ENCODE data around the gene C1QC.

The C1QC gene

GRCh38 chr1:22618056-22618455 is 25.4 kb upstream of the C1QC start:
- in situ Hi-C loops (cut with HindIII; ENCODE audit: low sequenced_read_pairs), result no loop called here

DNA sequence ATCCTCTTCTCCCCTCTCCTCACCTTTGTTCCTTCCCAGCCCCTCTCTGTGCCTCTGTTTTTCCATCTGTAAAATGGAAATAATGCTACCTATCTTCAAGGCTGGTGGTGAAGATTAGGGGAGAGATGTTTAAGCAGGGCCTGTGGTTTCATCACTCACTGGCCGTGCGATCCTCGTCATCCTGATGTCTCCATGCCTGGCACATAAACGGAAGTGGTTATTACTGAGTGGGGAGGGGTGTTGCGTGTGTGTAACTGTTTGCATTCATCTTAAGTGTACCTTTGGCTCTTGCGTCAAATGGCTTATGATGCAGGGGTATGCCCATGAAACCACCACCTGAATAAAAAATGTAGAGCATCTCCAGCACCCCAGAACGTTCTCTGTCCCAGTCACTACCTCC is 24.2 kb upstream of the C1QC start:
- in situ Hi-C loops (cut with HindIII; ENCODE audit: low sequenced_read_pairs), result no loop called here

GRCh38 chr1:22619798-22620197 is 23.6 kb upstream of the C1QC start:
- in situ Hi-C loops (cut with HindIII; ENCODE audit: low sequenced_read_pairs), result no loop called here

GRCh38 chr1:22621761-22622160 is 21.7 kb upstream of the C1QC start:
- in situ Hi-C loops (cut with HindIII; ENCODE audit: low sequenced_read_pairs), result no loop called here

DNA sequence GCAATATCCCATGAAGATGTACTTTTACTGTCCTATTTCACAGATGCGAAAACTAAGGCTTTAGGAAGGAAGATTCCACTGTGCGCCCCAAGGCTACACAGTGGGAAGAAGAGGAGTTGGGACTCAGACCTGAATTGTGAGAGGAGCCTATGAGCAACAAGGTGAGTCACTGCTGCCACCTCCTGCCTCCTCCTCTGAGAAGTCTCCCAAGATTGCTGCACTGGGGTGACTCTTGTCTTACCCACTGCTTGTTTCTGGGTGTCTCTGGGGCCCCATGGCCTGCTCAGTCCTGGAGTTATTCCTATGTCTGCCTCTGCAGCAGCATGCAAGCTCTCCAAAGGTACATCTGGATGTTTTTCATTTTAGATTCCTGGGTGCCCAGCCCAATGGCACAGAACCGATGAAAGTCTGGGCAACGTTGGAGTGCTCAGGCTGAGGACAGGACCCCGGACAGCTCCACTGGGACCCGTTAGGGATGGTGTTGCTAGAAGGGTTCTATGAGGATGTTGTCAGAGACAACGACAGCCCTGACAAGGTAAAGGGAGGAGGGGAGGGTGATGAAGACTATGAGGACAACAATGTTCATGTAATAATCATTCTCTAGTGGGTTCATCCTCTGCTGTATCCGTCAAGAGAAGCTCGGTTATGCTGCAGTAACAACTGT is 18.0 kb upstream of the C1QC start:
- in situ Hi-C loops (cut with HindIII; ENCODE audit: low sequenced_read_pairs), result no loop called here

DNA sequence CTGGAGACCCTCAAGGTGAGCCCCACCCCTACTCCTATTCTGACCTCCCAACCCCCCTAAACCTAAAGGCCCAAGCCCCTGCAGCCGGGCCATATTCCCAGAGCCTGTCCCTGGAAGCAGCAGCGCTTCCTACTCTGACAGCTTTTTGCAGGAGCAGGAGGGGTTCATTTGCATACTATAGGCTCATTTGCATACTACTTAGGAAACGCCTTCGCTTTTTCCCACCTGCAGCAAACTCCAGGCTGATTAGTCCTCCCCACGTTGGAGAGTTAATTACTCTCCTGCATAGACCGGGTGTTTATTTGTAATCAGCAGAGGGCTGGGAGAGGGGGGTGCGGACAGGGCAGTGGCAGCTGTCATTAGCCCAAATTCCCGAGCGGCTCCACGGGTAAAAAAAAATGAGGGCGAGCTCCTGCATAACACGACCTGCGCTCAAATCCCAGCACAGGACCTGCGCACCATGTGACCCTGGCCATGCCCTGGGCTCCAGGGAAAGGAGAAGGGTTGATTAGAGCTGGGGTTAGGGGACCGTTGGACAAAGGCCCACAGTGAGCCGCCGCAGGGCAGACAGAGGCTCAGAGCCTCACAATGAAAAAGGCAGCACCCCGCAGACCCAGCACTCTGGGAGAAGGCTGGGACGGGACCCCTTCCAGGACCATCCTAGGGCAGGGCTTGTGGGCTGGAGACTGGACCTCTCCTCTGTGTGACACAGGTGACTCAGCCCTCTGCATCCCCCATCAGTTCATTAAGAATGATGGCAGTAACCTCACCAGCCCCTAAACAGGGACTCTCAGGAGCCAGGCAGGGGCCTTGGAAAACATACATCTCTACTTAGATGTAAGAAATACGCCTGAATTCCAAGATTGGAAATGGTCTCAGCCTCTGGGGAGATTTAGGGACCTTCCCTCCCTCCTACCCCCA is 16.9 kb upstream of the C1QC start:
- in situ Hi-C loops (cut with HindIII; ENCODE audit: low sequenced_read_pairs), result no loop called here

- in situ Hi-C loops (cut with HindIII; ENCODE audit: low sequenced_read_pairs), result no loop called here
Measured at GRCh38 chr1:22627331-22627730, 16.1 kb upstream of the C1QC start.

DNA sequence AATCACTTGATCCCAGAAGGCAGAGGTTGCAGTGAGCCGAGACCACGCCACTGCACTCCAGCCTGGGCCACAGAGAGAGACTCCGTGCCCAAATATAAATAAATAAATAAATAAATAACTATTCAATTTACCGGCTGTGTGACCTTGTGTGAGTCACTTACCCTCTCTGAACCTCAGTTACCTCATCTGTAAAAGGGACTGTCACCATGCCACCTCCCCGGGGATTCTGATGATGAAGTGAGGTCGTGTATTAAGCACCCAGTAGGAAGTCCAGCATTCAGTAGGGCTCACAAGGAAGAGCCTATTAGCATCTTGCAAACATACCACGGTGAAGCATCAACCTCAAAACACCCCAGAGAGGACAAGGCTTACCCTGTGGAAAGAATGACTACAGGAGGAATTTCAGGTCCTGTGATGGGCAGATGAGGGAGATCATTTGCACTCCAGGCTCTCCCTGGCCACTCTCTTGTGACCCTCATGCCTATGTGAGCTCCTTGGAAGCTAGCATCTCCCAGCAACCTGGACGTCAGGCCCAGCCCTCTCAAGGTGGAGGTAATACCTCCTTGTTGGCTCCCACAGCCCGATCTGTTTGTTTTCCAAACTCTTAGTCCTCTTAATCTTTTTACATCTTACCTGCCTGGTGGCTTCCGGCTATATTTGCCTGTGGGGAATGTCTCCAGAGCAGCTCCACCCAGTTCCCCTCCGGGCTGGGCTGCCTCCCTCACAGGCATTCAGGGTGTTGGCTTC is 14.6 kb upstream of the C1QC start:
- in situ Hi-C loops (cut with HindIII; ENCODE audit: low sequenced_read_pairs), result no loop called here

- in situ Hi-C loops (cut with HindIII; ENCODE audit: low sequenced_read_pairs), result no loop called here
Measured at GRCh38 chr1:22629886-22630285, 13.5 kb upstream of the C1QC start.

- in situ Hi-C loops (cut with HindIII; ENCODE audit: low sequenced_read_pairs), result no loop called here
Measured at GRCh38 chr1:22633697-22634463, 9.6 kb upstream of the C1QC start.

GRCh38 chr1:22635436-22635835 is 8.0 kb upstream of the C1QC start:
- in situ Hi-C loops (cut with HindIII; ENCODE audit: low sequenced_read_pairs), result no loop called here

DNA sequence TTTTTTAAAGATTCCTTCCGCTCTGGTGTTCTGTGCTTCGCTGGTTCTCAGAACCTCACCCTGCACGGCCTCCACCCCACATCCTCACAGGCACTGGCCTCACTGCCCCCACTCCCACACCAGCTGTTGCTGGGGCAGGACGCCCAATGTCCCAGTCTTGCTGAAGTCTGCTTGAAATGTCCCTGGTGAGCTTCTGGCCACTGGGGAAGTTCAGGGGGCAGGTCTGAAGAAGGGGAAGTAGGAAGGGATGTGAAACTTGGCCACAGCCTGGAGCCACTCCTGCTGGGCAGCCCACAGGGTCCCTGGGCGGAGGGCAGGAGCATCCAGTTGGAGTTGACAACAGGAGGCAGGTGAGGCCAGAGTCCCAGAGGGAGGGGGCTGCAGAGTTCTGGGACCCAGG is 7.1 kb upstream of the C1QC start, which contains the start of gene C1QA:
Gene C1QA (plus strand): TSS at position 276 of the 400 bp plus-strand sequence. CDS start 989 bp downstream, outside the sequence.
- in situ Hi-C loops (cut with HindIII; ENCODE audit: low sequenced_read_pairs), result no loop called here

GRCh38 chr1:22636927-22637326 is 6.5 kb upstream of the C1QC start:
- in situ Hi-C loops (cut with HindIII; ENCODE audit: low sequenced_read_pairs), result no loop called here

- in situ Hi-C loops (cut with HindIII; ENCODE audit: low sequenced_read_pairs), result no loop called here
Measured at GRCh38 chr1:22637907-22638445, 5.5 kb upstream of the C1QC start.

GRCh38 chr1:22638476-22639234 is 4.8 kb upstream of the C1QC start:
- in situ Hi-C loops (cut with HindIII; ENCODE audit: low sequenced_read_pairs), result no loop called here

- in situ Hi-C loops (cut with HindIII; ENCODE audit: low sequenced_read_pairs), result no loop called here
Measured at GRCh38 chr1:22639286-22639685, 4.1 kb upstream of the C1QC start.

- in situ Hi-C loops (cut with HindIII; ENCODE audit: low sequenced_read_pairs), result no loop called here
Measured at GRCh38 chr1:22641247-22641646, 2.2 kb upstream of the C1QC start.

- in situ Hi-C loops (cut with HindIII; ENCODE audit: low sequenced_read_pairs), result no loop called here
Measured at GRCh38 chr1:22641906-22642636, 1.4 kb upstream of the C1QC start.

DNA sequence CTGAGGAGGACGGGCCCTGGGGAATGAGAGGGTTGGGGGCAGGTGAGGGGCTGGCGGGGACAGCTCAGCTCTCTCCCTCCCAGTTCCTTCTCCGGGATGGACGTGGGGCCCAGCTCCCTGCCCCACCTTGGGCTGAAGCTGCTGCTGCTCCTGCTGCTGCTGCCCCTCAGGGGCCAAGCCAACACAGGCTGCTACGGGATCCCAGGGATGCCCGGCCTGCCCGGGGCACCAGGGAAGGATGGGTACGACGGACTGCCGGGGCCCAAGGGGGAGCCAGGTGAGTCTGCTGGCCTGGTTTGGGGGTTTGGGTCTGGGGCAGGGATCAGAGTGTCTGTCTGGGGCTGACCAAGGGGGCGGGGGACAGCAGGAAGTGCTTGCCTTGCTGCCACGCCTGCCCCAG is 495 bp downstream of the C1QC start:
- in situ Hi-C loops (cut with HindIII; ENCODE audit: low sequenced_read_pairs), result no loop called here

Measured in DLD1 (cell line).